Neuronal stem cell (in vitro differentiated cells): ENCODE results near the gene ANKS1B.

ENCODE experiments used
- DNase-seq: peaks from one replicate; pipeline ENCODE4 v3.0.0-alpha.2; 2013; ENCODE audit warnings: low spot score
- H2AFZ ChIP-seq: one replicate; pipeline ENCODE4 v1.6.1; 2013; ENCODE audit warnings: mild to moderate bottlenecking, low read length, inconsistent platforms
- H2AK5ac ChIP-seq: 2 replicates; pipeline ENCODE4 v1.6.1; 2013; ENCODE audit warnings: low read depth, mild to moderate bottlenecking, inconsistent platforms, low read length, moderate library complexity, mixed read lengths
- H2BK120ac ChIP-seq: 2 replicates; pipeline ENCODE4 v1.6.1; 2013; ENCODE audit warnings: low read depth, mild to moderate bottlenecking, inconsistent platforms, low read length, moderate library complexity, mixed read lengths
- H2BK12ac ChIP-seq: one replicate; pipeline ENCODE4 v1.6.1; 2013; ENCODE audit warnings: low read length, inconsistent platforms
- H2BK15ac ChIP-seq: 2 replicates; pipeline ENCODE4 v1.6.1; 2013; ENCODE audit warnings: mild to moderate bottlenecking, low read length, inconsistent platforms, mixed read lengths
- H2BK5ac ChIP-seq: one replicate; pipeline ENCODE4 v1.6.1; 2013; ENCODE audit warnings: inconsistent platforms, mild to moderate bottlenecking, low read length, moderate library complexity
- H3K14ac ChIP-seq: one replicate; pipeline ENCODE4 v1.6.1; 2013; ENCODE audit warnings: low read length, inconsistent platforms
- H3K18ac ChIP-seq: 2 replicates; pipeline ENCODE4 v1.6.1; 2013; ENCODE audit warnings: low read length, inconsistent platforms
- H3K23ac ChIP-seq: 2 replicates; pipeline ENCODE4 v1.6.1; 2013; ENCODE audit warnings: low read depth, mild to moderate bottlenecking, mixed read lengths, low read length, inconsistent platforms; ENCODE audit not compliant: poor library complexity
- H3K27ac ChIP-seq: replicated peaks from 3 replicates; pipeline ENCODE4 v1.5.1; 2013; ENCODE audit warnings: low read length, inconsistent platforms
- H3K27me3 ChIP-seq, 3 experiments: 2 replicates each; pipeline ENCODE4 v1.6.1; 2013; ENCODE audit warnings: low read length in 3 of 3, mild to moderate bottlenecking in 2 of 3, inconsistent platforms in 1 of 3, low read depth in 1 of 3, mixed read lengths in 1 of 3, moderate library complexity in 1 of 3; ENCODE audit not compliant: control insufficient read depth in 3 of 3, insufficient read depth in 3 of 3
- H3K36me3 ChIP-seq, 2 donors: replicated peaks in 1 of 2; 2 replicates each; pipeline ENCODE4 v1.6.1; 2013; ENCODE audit warnings: low read length in 2 of 2; ENCODE audit not compliant: control insufficient read depth in 2 of 2, insufficient read depth in 2 of 2
- H3K4ac ChIP-seq: 2 replicates; pipeline ENCODE4 v1.6.1; 2013; ENCODE audit warnings: inconsistent platforms, mild to moderate bottlenecking, low read length, moderate library complexity
- H3K4me1 ChIP-seq, 2 donors: 1 replicate in 1 of 2; 2 replicates in 1 of 2; pipeline ENCODE4 v1.6.1; 2013; ENCODE audit warnings: low read length in 2 of 2, low read depth in 1 of 2; ENCODE audit not compliant: control insufficient read depth in 2 of 2, insufficient read depth in 1 of 2
- H3K4me2 ChIP-seq: one replicate; pipeline ENCODE4 v1.6.1; 2013; ENCODE audit warnings: mild to moderate bottlenecking, low read length, inconsistent platforms; ENCODE audit not compliant: insufficient read depth, poor library complexity, severe bottlenecking
- H3K4me3 ChIP-seq, 2 donors: 2 replicates each; pipeline ENCODE4 v1.5.1; 2013; ENCODE audit warnings: low read length in 2 of 2, mild to moderate bottlenecking in 2 of 2, inconsistent platforms in 1 of 2, moderate library complexity in 1 of 2
- H3K79me1 ChIP-seq: one replicate; pipeline ENCODE4 v1.6.1; 2013; ENCODE audit warnings: low read depth, mild to moderate bottlenecking, inconsistent platforms, low read length, moderate library complexity
- H3K9ac ChIP-seq: one replicate; pipeline ENCODE4 v1.6.1; 2013; ENCODE audit warnings: mild to moderate bottlenecking, low read depth, low read length, inconsistent platforms; ENCODE audit not compliant: poor library complexity
- H3K9me3 ChIP-seq, 2 donors: replicated peaks in 1 of 2; 2 replicates each; pipeline versions ENCODE3 to v1.6.1; 2013; ENCODE audit warnings: low read length in 2 of 2, mild to moderate bottlenecking in 2 of 2, inconsistent platforms in 1 of 2, low read depth in 1 of 2, mixed read lengths in 1 of 2, moderate library complexity in 1 of 2; ENCODE audit not compliant: control insufficient read depth in 2 of 2, insufficient read depth in 1 of 2
- H4K8ac ChIP-seq: one replicate; pipeline ENCODE4 v1.6.1; 2013; ENCODE audit warnings: low read depth, mild to moderate bottlenecking, inconsistent platforms, low read length, moderate library complexity
- H4K91ac ChIP-seq: one replicate; pipeline ENCODE4 v1.6.1; 2013; ENCODE audit warnings: low read length, low read depth, mild to moderate bottlenecking, inconsistent platforms; ENCODE audit not compliant: poor library complexity
- WGBS, 2 donors: extraction: QIAGEN DNeasy Blood & Tissue Kit; methylation state at CpG; one replicate each; pipeline ENCODE4 v1.1.7; 2013; ENCODE audit warnings: missing lambda C conversion rate in 2 of 2, mixed read lengths in 1 of 2; ENCODE audit not compliant: insufficient read length in 2 of 2, insufficient replicate concordance in 1 of 2; ENCODE audit errors: extremely low coverage in 2 of 2; 5-methylcytosine and 5-hydroxymethylcytosine counted together

The ANKS1B gene

DNA sequence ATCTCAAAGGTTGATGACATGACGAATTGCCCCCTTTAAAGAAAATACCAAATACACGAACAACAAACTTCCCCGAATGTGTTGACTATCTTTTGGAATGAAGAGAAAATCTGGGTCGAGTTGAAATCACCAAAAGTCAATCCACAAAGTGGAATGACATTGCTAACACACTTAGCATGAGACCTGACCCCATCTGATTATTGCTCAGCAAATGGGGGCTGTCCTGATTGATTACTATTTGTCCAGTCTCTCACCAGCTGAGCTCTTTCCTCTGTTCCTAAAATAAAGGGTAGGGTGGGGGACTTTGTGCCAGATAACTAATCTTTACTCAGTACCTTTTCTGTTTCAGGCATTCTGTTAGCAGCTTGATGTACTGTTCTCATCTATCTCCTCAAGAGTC is 1116.2 kb downstream of the ANKS1B start:
- Histone ChIP-seq H3K14ac (no peak overlapping the region), H3K23ac (no peak overlapping the region), H3K36me3 (no peaks in the 10 kb centered on the region), H2AK5ac (no peak overlapping the region), H3K4me3 (no peak overlapping the region), H2BK12ac (no peak overlapping the region), H3K4me1 (peaks cover 0 to 7% of the 10 kb centered on the region in 2 donors), H2BK5ac (no peak overlapping the region), H3K4me2 (no peak overlapping the region), H3K27ac (no peak overlapping the region), H3K79me1 (no peaks in the 10 kb centered on the region), H3K4ac (no peak overlapping the region), H2AFZ (no peak overlapping the region), H2BK15ac (no peak overlapping the region), H4K91ac (no peak overlapping the region), H3K9ac (no peak overlapping the region), H3K9me3 (no peaks in the 10 kb centered on the region), H4K8ac (no peak overlapping the region), H2BK120ac (no peak overlapping the region), H3K27me3 (no peaks in the 10 kb centered on the region), H3K18ac (no peak overlapping the region)
- WGBS, 2 donors = no CpG with 5 or more reads among the region's 4 CpGs
- no peak for DNase-seq

DNA sequence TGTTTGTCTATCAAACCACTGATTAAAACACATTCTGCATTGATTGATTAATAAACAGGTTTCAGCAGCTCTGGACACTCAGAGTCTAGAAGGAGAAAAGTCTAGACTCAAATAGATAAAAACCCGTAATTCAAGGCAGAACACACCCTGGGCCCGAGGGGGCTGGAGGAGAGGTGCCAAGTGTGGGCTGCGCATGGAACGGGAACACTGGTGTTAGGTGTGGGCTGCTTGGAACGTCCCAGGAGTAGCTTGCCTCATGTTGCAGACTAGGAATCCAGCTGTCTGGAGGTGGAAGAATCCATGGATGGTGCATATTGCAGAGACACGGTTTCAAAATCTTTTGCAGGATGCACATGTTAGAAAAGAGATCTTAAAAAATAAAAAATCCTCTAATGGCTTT is 1116.7 kb downstream of the ANKS1B start:
- WGBS, 2 donors = no CpG with 5 or more reads among the region's 6 CpGs
- Histone ChIP-seq H3K23ac (no peak overlapping the region), H3K4me2 (no peak overlapping the region), H4K91ac (no peak overlapping the region), H3K4me3 (no peak overlapping the region), H3K4ac (no peak overlapping the region), H2AFZ (no peak overlapping the region), H3K18ac (no peak overlapping the region), H2BK12ac (no peak overlapping the region), H3K9me3 (no peaks in the 10 kb centered on the region), H2BK120ac (no peak overlapping the region), H3K79me1 (no peaks in the 10 kb centered on the region), H3K4me1 (peaks cover 2 to 7% of the 10 kb centered on the region in 2 donors), H2BK5ac (no peak overlapping the region), H3K27me3 (no peaks in the 10 kb centered on the region), H3K14ac (no peak overlapping the region), H3K9ac (no peak overlapping the region), H3K36me3 (no peaks in the 10 kb centered on the region), H2BK15ac (no peak overlapping the region), H3K27ac (no peak overlapping the region), H2AK5ac (no peak overlapping the region), H4K8ac (no peak overlapping the region)
- no peak for DNase-seq

DNA sequence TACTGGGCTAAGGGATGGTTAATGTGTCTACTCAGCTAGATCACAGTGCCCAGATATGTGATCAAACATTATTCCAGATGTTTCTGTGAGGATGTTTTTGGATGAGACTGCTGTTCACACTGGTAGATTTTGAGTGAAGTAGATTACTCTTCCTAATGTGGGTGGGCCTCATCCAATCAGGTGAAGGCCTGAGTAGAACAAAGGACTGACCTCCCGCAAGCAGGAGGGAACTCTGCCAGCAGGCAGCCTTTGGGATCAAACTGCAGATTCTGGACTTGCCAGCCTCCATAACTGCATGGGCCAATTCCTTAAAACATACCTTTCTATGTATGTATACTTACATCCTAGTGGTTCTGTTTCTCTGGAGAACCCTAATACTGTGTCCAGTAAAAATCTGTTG is 1120.4 kb downstream of the ANKS1B start:
- Histone ChIP-seq H3K27me3 (no peaks in the 10 kb centered on the region), H4K8ac (no peak overlapping the region), H3K23ac (no peak overlapping the region), H3K14ac (no peak overlapping the region), H2AFZ (no peak overlapping the region), H2BK5ac (no peak overlapping the region), H3K79me1 (no peaks in the 10 kb centered on the region), H3K9ac (no peak overlapping the region), H3K9me3 (no peaks in the 10 kb centered on the region), H3K4me1 (peaks cover 3 to 6% of the 10 kb centered on the region in 2 donors), H3K4me3 (no peak overlapping the region), H3K27ac (no peak overlapping the region), H3K36me3 (no peaks in the 10 kb centered on the region), H2BK120ac (no peak overlapping the region), H3K18ac (no peak overlapping the region), H4K91ac (no peak overlapping the region), H3K4ac (no peak overlapping the region), H2BK15ac (no peak overlapping the region), H3K4me2 (no peak overlapping the region), H2AK5ac (no peak overlapping the region), H2BK12ac (no peak overlapping the region)
- no CpG with 5 or more reads among the region's 1 CpG for WGBS, 2 donors
- no peak for DNase-seq

DNA sequence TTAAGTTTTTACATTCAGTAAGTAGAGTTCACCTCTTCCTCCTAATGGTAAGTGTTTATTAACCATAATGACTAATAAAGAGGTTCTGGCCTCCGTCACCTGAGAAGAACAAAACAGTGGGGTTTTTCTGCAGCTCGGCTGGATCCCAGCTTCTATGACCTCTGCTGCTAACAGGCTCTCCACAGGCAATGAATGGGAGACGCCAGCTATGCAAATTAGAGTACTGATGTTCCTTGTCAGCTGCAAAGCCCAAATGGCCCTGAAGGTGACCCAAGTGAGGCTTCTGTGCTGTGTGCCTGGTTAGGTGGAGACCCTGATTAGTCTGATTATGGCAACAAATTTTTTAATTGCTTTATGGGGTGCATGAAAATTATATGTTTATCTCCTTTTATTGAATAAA is 1121.6 kb downstream of the ANKS1B start:
- H3K18ac ChIP-seq = no peak overlapping the region
- H2BK5ac ChIP-seq = no peak overlapping the region
- H3K4me3 ChIP-seq = no peak overlapping the region
- no peak overlapping the region for H2AFZ ChIP-seq
- H3K4me1 ChIP-seq = peaks cover 3 to 6% of the 10 kb centered on the region in 2 donors
- no CpG with 5 or more reads among the region's 3 CpGs for WGBS, 2 donors
- no peak overlapping the region for H2BK12ac ChIP-seq
- no peak overlapping the region for H2BK120ac ChIP-seq
- H2BK15ac ChIP-seq = no peak overlapping the region
- no peak overlapping the region for H3K4ac ChIP-seq
- no peaks in the 10 kb centered on the region for H3K27me3 ChIP-seq
- H2AK5ac ChIP-seq = no peak overlapping the region
- H3K27ac ChIP-seq = no peak overlapping the region
- no peak overlapping the region for H3K9ac ChIP-seq
- DNase-seq = no peak
- H3K9me3 ChIP-seq = no peaks in the 10 kb centered on the region
- no peak overlapping the region for H4K8ac ChIP-seq
- no peak overlapping the region for H3K4me2 ChIP-seq
- H3K14ac ChIP-seq = no peak overlapping the region
- no peaks in the 10 kb centered on the region for H3K36me3 ChIP-seq
- no peaks in the 10 kb centered on the region for H3K79me1 ChIP-seq
- no peak overlapping the region for H4K91ac ChIP-seq
- no peak overlapping the region for H3K23ac ChIP-seq
